GM12878 (cell line): ENCODE measurements around the gene PCBP4. TPM values are rescaled to one million over a fixed set of nuclear protein-coding genes. Genes with fewer than 3 reads are reported as not detected.

Source experiments
- ATAC-seq: fragments of 200-7000 bp; cut with Tn5 transposase; 3 replicates; pipeline ENCODE4 v1.9.1; 2020; ENCODE audit warnings: mild to moderate bottlenecking, moderate library complexity
- BruUV-seq: library from RNA; stranded (reverse); fragments of 400-500 nt; replicated peaks from 2 replicates; lab custom pipeline; 2021; lab: Mats Ljungman, UMichigan
- CTCF ChIA-PET: fragments of 300-600 bp; sonication (Branson Sonifier 250); formaldehyde crosslinking; extraction: SDS; loops from one replicate; lab custom pipeline; 2021; ENCODE audit warnings: inconsistent platforms; lab: Yijun Ruan, JAX
- POLR2A ChIA-PET: fragments of 350-600 bp; formaldehyde crosslinking; extraction: SDS; loops from one replicate; lab custom pipeline; 2021; ENCODE audit warnings: inconsistent platforms; lab: Charles Lee
- RAD21 ChIA-PET: fragments of 300-600 bp; sonication (Branson Sonifier 250); formaldehyde crosslinking; loops from one replicate; lab custom pipeline; 2023; ENCODE audit warnings: antibody characterized with exemption; ENCODE audit not compliant: unreplicated experiment; lab: Charles Lee
- SMC1A ChIA-PET: fragments of 300-600 bp; sonication (Branson Sonifier 250); formaldehyde crosslinking; loops from one replicate; lab custom pipeline; 2023; ENCODE audit not compliant: unreplicated experiment, uncharacterized antibody; lab: Charles Lee
- DNase-seq: peaks from one replicate; pipeline ENCODE4 v3.0.0-alpha.2; 2011; ENCODE audit warnings: low read depth, low spot score
- FAIRE-seq: peaks from 3 replicates; lab custom pipeline; 2011; peaks lifted over from hg19 to GRCh38; lab: Jason Lieb, UNC
- H2AFZ ChIP-seq: 2 replicates; pipeline ENCODE4 v1.6.0; 2011; ENCODE audit warnings: low read depth, low read length, control low read depth; ENCODE audit not compliant: control insufficient read depth
- H3K27ac ChIP-seq: 2 replicates; pipeline ENCODE4 v1.5.1; 2011; ENCODE audit warnings: control low read depth; ENCODE audit not compliant: control insufficient read depth, insufficient read depth
- H3K27me3 ChIP-seq, 2 experiments: replicated peaks in 1 of 2; 2 replicates each; pipeline versions ENCODE4 v1.6.0 to v1.6.1; 2011; ENCODE audit warnings: low read length in 1 of 2; ENCODE audit not compliant: control insufficient read depth in 2 of 2, insufficient read depth in 2 of 2
- H3K36me3 ChIP-seq, 2 experiments: 2 replicates each; pipeline ENCODE4 v1.5.1; 2011; ENCODE audit warnings: low read length in 1 of 2; ENCODE audit not compliant: control insufficient read depth in 2 of 2, insufficient read depth in 2 of 2
- H3K4me1 ChIP-seq: 2 replicates; pipeline ENCODE4 v1.6.1; 2011; ENCODE audit warnings: mild to moderate bottlenecking, low read length, moderate library complexity, mixed read lengths; ENCODE audit not compliant: control insufficient read depth, insufficient read depth
- H3K4me2 ChIP-seq: 2 replicates; pipeline ENCODE4 v1.6.0; 2011; ENCODE audit warnings: control low read depth; ENCODE audit not compliant: control insufficient read depth, insufficient read depth
- H3K4me3 ChIP-seq: fragments of 200-600 bp; sonication (generic); 2 replicates; pipeline ENCODE4 v1.5.1; 2016
- H3K79me2 ChIP-seq: 2 replicates; pipeline ENCODE4 v1.6.0; 2011; ENCODE audit warnings: low read length; ENCODE audit not compliant: control insufficient read depth, insufficient read depth
- H3K9ac ChIP-seq: 2 replicates; pipeline ENCODE4 v1.8.0; 2011; ENCODE audit warnings: low read length, control low read depth, mixed read lengths; ENCODE audit not compliant: control insufficient read depth, insufficient read depth
- H3K9me3 ChIP-seq: replicated peaks from 3 replicates; pipeline ENCODE4 v1.5.1; 2011; ENCODE audit warnings: mild to moderate bottlenecking, low read length; ENCODE audit not compliant: control insufficient read depth, insufficient read depth
- H4K20me1 ChIP-seq: 2 replicates; pipeline ENCODE4 v1.6.0; 2011; ENCODE audit not compliant: control insufficient read depth, insufficient read depth
- CBFB ChIP-seq: IDR thresholded peaks from 2 replicates; pipeline ENCODE4 v1.6.1; 2016; ENCODE audit warnings: antibody characterized with exemption, low read depth
- CBX3 ChIP-seq: fragments of 200-600 bp; sonication (generic); IDR thresholded peaks from 2 replicates; pipeline ENCODE4 v1.6.1; 2016; ENCODE audit warnings: low read depth, borderline replicate concordance
- CHD4 ChIP-seq: fragments of 200-600 bp; sonication (generic); IDR thresholded peaks from 2 replicates; pipeline ENCODE4 v1.6.1; 2016; ENCODE audit warnings: mild to moderate bottlenecking
- CREB1 ChIP-seq: IDR thresholded peaks from 2 replicates; pipeline ENCODE4 v1.6.1; 2012; ENCODE audit warnings: low read depth, mild to moderate bottlenecking, inconsistent platforms
- DPF2 ChIP-seq: fragments of 450-650 bp; IDR thresholded peaks from 2 replicates; pipeline ENCODE4 v1.6.1; 2017; ENCODE audit warnings: mild to moderate bottlenecking
- EED ChIP-seq: sonication (generic); IDR thresholded peaks from 2 replicates; pipeline ENCODE4 v1.6.1; 2016; ENCODE audit warnings: antibody characterized with exemption, low read depth
- EP300 ChIP-seq, 2 experiments: fragments of 150-350 bp in 1 of 2; IDR thresholded peaks; 2 replicates each; pipeline ENCODE4 v1.6.1; 2011 to 2012; ENCODE audit warnings: low read depth in 2 of 2, low read length in 2 of 2, borderline replicate concordance in 1 of 2, improper control_type of control experiment in 1 of 2, inconsistent platforms in 1 of 2; ENCODE audit not compliant: control insufficient read depth in 1 of 2
- EZH2 ChIP-seq: IDR thresholded peaks from 2 replicates; pipeline ENCODE4 v1.6.1; 2012; ENCODE audit warnings: low read depth, mild to moderate bottlenecking, control low read depth, inconsistent platforms, low read length, borderline replicate concordance; ENCODE audit not compliant: control insufficient read depth
- JUND ChIP-seq: IDR thresholded peaks from 2 replicates; pipeline ENCODE4 v1.6.1; 2012; ENCODE audit warnings: low read depth, mild to moderate bottlenecking, low read length, improper control_type of control experiment, moderate library complexity
- KLF5 ChIP-seq: fragments of 450-650 bp; IDR thresholded peaks from 2 replicates; pipeline ENCODE4 v1.6.1; 2014; ENCODE audit warnings: mild to moderate bottlenecking; ENCODE audit not compliant: partially characterized antibody
- MYC ChIP-seq: IDR thresholded peaks from 2 replicates; pipeline ENCODE4 v1.6.1; 2011; ENCODE audit warnings: mild to moderate bottlenecking, low read length, moderate library complexity, inconsistent platforms; ENCODE audit not compliant: insufficient read depth, insufficient replicate concordance, insufficient read length, severe bottlenecking
- NR2C1 ChIP-seq: fragments of 450-650 bp; IDR thresholded peaks from 2 replicates; pipeline ENCODE4 v1.6.1; 2017; ENCODE audit warnings: antibody characterized with exemption, mild to moderate bottlenecking, moderate library complexity
- NR2C2 ChIP-seq: IDR thresholded peaks from 2 replicates; pipeline ENCODE4 v1.6.1; 2011; ENCODE audit warnings: borderline replicate concordance, low read depth; ENCODE audit not compliant: control insufficient read depth, insufficient read length
- PAX8 ChIP-seq: fragments of 450-650 bp; IDR thresholded peaks from 2 replicates; pipeline ENCODE4 v1.6.1; 2017; ENCODE audit warnings: mild to moderate bottlenecking, moderate library complexity
- RAD21 ChIP-seq: IDR thresholded peaks from 2 replicates; pipeline ENCODE4 v1.6.1; 2011; ENCODE audit warnings: mild to moderate bottlenecking, low read depth, low read length, moderate library complexity; ENCODE audit not compliant: insufficient read depth
- RBBP5 ChIP-seq: fragments of 200-600 bp; sonication (generic); conservative IDR thresholded peaks from 2 replicates; pipeline ENCODE4 v1.6.1; 2016
- SMC3 ChIP-seq: IDR thresholded peaks from 2 replicates; pipeline ENCODE4 v1.6.1; 2011; ENCODE audit warnings: low read length, improper control_type of control experiment, borderline replicate concordance
- SREBF1 ChIP-seq: IDR thresholded peaks from 2 replicates; pipeline ENCODE4 v1.6.1; 2012; ENCODE audit warnings: mild to moderate bottlenecking, low read length
- SUPT20H ChIP-seq: IDR thresholded peaks from 2 replicates; pipeline ENCODE4 v1.6.1; 2011; ENCODE audit warnings: low read depth, mild to moderate bottlenecking, low read length, moderate library complexity, borderline replicate concordance; ENCODE audit not compliant: control insufficient read depth
- TARDBP ChIP-seq: IDR thresholded peaks from 2 replicates; pipeline ENCODE4 v1.6.1; 2016; ENCODE audit warnings: borderline replicate concordance
- WRNIP1 ChIP-seq: IDR thresholded peaks from 2 replicates; pipeline ENCODE4 v1.6.1; 2011; ENCODE audit warnings: low read depth, low read length, improper control_type of control experiment, borderline replicate concordance
- ZSCAN29 ChIP-seq: fragments of 450-650 bp; IDR thresholded peaks from 2 replicates; pipeline ENCODE4 v1.6.1; 2017; ENCODE audit warnings: mild to moderate bottlenecking, moderate library complexity
- ZZZ3 ChIP-seq: IDR thresholded peaks from 2 replicates; pipeline ENCODE4 v1.6.1; 2011; ENCODE audit warnings: low read depth; ENCODE audit not compliant: control insufficient read depth, insufficient read length
- WGBS: methylation state at CpG from one replicate; pipeline ENCODE4 v1.1.6; 2016; ENCODE audit warnings: low lambda C conversion rate; ENCODE audit not compliant: insufficient replicate concordance, insufficient coverage; ENCODE audit errors: missing lambda C conversion rate; 5-methylcytosine and 5-hydroxymethylcytosine counted together
- in situ Hi-C: fragments of 300-500 bp; cut with MboI; formaldehyde crosslinking; loops from 9 replicates; pipeline ENCODE4 v1.14.3; 2018; ENCODE audit warnings: mixed read lengths
- intact Hi-C: fragments of 100-400 bp; cut with micrococcal nuclease; formaldehyde crosslinking; loops from one replicate; pipeline ENCODE4 v1.14.2; 2022; ENCODE audit not compliant: unreplicated experiment
- polyA plus RNA-seq, 11 experiments: library from polyadenylated mRNA; depleted of rRNA in 4 of 11; unstranded in 6 of 11; stranded (reverse) in 5 of 11; fragments of >200 nt; fragmentation: Nextera tagmentation in 4 of 11; fragmentation: Illumina TruSeq in 1 of 11; extraction: Ambion mirVana in 4 of 11; extraction: Trizol in 1 of 11; gene quantifications; 1 replicate in 1 of 11; 2 replicates in 10 of 11; pipeline versions ENCODE4 v1.2.1 to v1.2.3, GENCODE V29; 2011 to 2016; ENCODE audit warnings: inconsistent platforms in 2 of 11, missing spikeins in 2 of 11, low read depth in 1 of 11
- total RNA-seq, 4 experiments: library from RNA; depleted of rRNA in 3 of 4; stranded (reverse); fragments of >200 nt in 3 of 4; fragmentation: Illumina TruSeq in 1 of 4; extraction: Trizol in 1 of 4; gene quantifications; 2 replicates each; pipeline versions ENCODE4 v1.2.1 to v1.2.3, GENCODE V29; 2013 to 2021
- TF ChIP-seq, protein P1 (sequence below): fragments of 450-650 bp; IDR thresholded peaks from 2 replicates; pipeline ENCODE4 v1.6.1; 2017; ENCODE audit warnings: antibody characterized with exemption, mild to moderate bottlenecking, moderate library complexity

Gene PCBP4
- total and polyA plus RNA-seq, 10 of the 15 experiments (the other 5 are each of a cell fraction or from before 2014, with no cell fraction given) = 0.05 to 14.5 (median 4.2) TPM

DNA sequence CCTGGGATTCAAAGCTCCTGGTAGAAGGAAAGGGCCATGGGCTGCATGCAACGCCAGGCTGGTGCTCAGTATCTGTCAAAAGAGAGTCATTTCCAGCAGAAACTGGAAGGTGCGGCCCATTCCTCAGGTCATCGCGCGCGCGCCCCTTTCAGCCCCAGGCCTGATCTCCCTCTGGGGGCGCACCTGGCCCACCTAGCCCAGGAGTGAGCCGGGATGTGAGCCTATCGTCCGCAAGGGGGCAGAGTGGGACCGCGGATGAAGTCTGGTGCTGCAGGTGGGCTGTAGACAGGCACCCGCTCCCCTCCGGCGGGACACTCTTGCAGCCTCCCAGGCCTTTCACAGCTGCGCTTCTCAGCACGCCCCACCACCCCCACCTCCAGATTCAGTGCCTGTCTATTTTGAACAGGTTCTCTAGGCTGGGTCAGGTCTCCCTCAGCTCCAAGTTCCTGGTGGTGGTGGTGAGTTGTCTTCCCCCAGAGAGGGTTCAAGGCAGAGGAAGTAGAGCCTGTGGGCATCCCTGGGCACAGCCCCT lies 34.3 kb upstream of the PCBP4 start:
- H3K4me2 ChIP-seq = peak overlapping the region; percentile 38; the same call in 1 of the 2 replicates
- ChIA-PET RAD21 (interaction anchor here (0.6 to 8.5 kb wide), 27 partner anchors 13 to 445 kb away, joined by 3 to 165 read pairs (median 4); partner anchors contain the start of genes DUSP7, PARP3, POC1A and WDR82), POLR2A (interaction anchor here (0.7 to 1.8 kb wide), 3 partner anchors 18 to 60 kb away, joined by 4 read pairs; partner anchors contain the start of genes ACY1, PARP3 and RRP9), CTCF (interaction anchor here (0.6 to 10.6 kb wide), 35 partner anchors 8 to 337 kb away, joined by 3 to 334 read pairs (median 5); partner anchors contain the start of genes ABHD14B, ACY1, DUSP7 and PARP3), SMC1A (interaction anchor here (1.0 to 7.7 kb wide), 21 partner anchors 11 to 337 kb away, joined by 3 to 179 read pairs (median 6); partner anchors contain the start of genes DUSP7, PARP3, POC1A and RRP9)
- H2AFZ ChIP-seq = peak overlapping the region; percentile 55
- H3K36me3 ChIP-seq = no peaks in the 10 kb centered on the region
- FAIRE-seq (peak; percentile 65), DNase-seq (no peak), ATAC-seq (peak; percentile 97)
- peaks cover 12% of the 10 kb centered on the region for H3K4me1 ChIP-seq
- H4K20me1 ChIP-seq = no peaks in the 10 kb centered on the region
- intact Hi-C loops = loop anchor here (1.0 kb wide), 3 partner anchors 52 to 143 kb away; no protein-coding TSS in a partner anchor
- H3K9ac ChIP-seq = no peak overlapping the region
- H3K9me3 ChIP-seq = no peaks in the 10 kb centered on the region
- in situ Hi-C loops = loop anchor here (5.0 kb wide), 1 partner anchor 141 kb away; no protein-coding TSS in a partner anchor
- no peaks in the 10 kb centered on the region; a peak in 2 of 4 replicates for H3K27me3 ChIP-seq
- H3K4me3 ChIP-seq = no peak overlapping the region
- no peaks in the 10 kb centered on the region for H3K79me2 ChIP-seq
- BruUV-seq = no TSS peak
- H3K27ac ChIP-seq = no peak overlapping the region
- WGBS = 0% methylated on average over 18 of the region's 18 CpGs
- TF ChIP-seq JUND (no peak), WRNIP1 (no peak), EZH2 (no peak), MYC (no peak), DPF2 (no peak), CBFB (no peak), EED (no peak), SREBF1 (no peak), CHD4 (no peak), KLF5 (no peak), CBX3 (no peak), CREB1 (no peak), PAX8 (no peak), NR2C1 (no peak), ZZZ3 (no peak), ZSCAN29 (no peak), RAD21 (peak; percentile 97), SUPT20H (no peak), RBBP5 (no peak), NR2C2 (no peak), SMC3 (peak; percentile 94), TARDBP (no peak), EP300 (IDR thresholded peaks at IDR 0.05; ENCODE audit: borderline replicate concordance in 1 of 2, control insufficient read depth in 1 of 2, low read depth in 2 of 2, low read length in 2 of 2) (no peak)
- TF ChIP-seq, protein P1, sequence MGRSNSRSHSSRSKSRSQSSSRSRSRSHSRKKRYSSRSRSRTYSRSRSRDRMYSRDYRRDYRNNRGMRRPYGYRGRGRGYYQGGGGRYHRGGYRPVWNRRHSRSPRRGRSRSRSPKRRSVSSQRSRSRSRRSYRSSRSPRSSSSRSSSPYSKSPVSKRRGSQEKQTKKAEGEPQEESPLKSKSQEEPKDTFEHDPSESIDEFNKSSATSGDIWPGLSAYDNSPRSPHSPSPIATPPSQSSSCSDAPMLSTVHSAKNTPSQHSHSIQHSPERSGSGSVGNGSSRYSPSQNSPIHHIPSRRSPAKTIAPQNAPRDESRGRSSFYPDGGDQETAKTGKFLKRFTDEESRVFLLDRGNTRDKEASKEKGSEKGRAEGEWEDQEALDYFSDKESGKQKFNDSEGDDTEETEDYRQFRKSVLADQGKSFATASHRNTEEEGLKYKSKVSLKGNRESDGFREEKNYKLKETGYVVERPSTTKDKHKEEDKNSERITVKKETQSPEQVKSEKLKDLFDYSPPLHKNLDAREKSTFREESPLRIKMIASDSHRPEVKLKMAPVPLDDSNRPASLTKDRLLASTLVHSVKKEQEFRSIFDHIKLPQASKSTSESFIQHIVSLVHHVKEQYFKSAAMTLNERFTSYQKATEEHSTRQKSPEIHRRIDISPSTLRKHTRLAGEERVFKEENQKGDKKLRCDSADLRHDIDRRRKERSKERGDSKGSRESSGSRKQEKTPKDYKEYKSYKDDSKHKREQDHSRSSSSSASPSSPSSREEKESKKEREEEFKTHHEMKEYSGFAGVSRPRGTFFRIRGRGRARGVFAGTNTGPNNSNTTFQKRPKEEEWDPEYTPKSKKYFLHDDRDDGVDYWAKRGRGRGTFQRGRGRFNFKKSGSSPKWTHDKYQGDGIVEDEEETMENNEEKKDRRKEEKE = no peak
